PC-9 (cell line): ENCODE results near the gene TMC2. TPM values are rescaled to one million over a fixed set of nuclear protein-coding genes. Genes with fewer than 3 reads are reported as not detected.
"Not testable (repeated sequence)": the region's sequence is repeated elsewhere in the genome, so short reads cannot be mapped to it uniquely, and the experiment has no call there.

ENCODE experiments used
- BruUV-seq: library from RNA; stranded (reverse); fragments of 400-500 nt; replicated peaks from 2 replicates; lab custom pipeline; 2021; lab: Mats Ljungman, UMichigan
- CTCF ChIA-PET: fragments of 300-600 bp; sonication (Branson Sonifier 250); formaldehyde crosslinking; loops from one replicate; lab custom pipeline; 2022; ENCODE audit warnings: antibody characterized with exemption; lab: Charles Lee
- POLR2A ChIA-PET: fragments of 300-600 bp; sonication (Branson Sonifier 250); formaldehyde crosslinking; loops from one replicate; lab custom pipeline; 2022; ENCODE audit warnings: antibody characterized with exemption; ENCODE audit not compliant: unreplicated experiment; lab: Charles Lee
- DNase-seq, 2 experiments: peaks; one replicate each; pipeline versions ENCODE4 v3.0.0 to v3.0.0-alpha.2; 2015 to 2022; ENCODE audit warnings: mixed read lengths in 1 of 2
- H2AFZ ChIP-seq: fragments of 200-600 bp; sonication (generic); 2 replicates; pipeline ENCODE4 v1.8.1; 2017; ENCODE audit warnings: antibody characterized with exemption
- H3F3A ChIP-seq: fragments of 200-600 bp; sonication (generic); 2 replicates; pipeline ENCODE4 v1.8.1; 2017; ENCODE audit warnings: antibody characterized with exemption, mild to moderate bottlenecking, low read depth; ENCODE audit not compliant: insufficient read depth
- H3K27ac ChIP-seq: fragments of 200-600 bp; sonication (generic); 2 replicates; pipeline ENCODE4 v1.6.1; 2016; ENCODE audit warnings: mixed run types
- H3K27me3 ChIP-seq: fragments of 200-600 bp; sonication (generic); 2 replicates; pipeline ENCODE4 v1.6.1; 2016; ENCODE audit warnings: low read depth, mixed run types; ENCODE audit not compliant: insufficient read depth
- H3K36me3 ChIP-seq: fragments of 200-600 bp; sonication (generic); 2 replicates; pipeline ENCODE4 v1.6.1; 2016; ENCODE audit warnings: low read depth, mixed run types
- H3K4me1 ChIP-seq: fragments of 200-600 bp; sonication (generic); replicated peaks from 2 replicates; pipeline ENCODE4 v1.6.1; 2016; ENCODE audit warnings: mixed run types; ENCODE audit not compliant: insufficient read depth
- H3K4me2 ChIP-seq: fragments of 200-600 bp; sonication (generic); 2 replicates; pipeline ENCODE4 v1.6.1; 2017; ENCODE audit warnings: mixed run types
- H3K4me3 ChIP-seq: fragments of 200-600 bp; sonication (generic); 2 replicates; pipeline ENCODE4 v1.6.1; 2016; ENCODE audit warnings: mixed run types
- H3K79me2 ChIP-seq: fragments of 200-600 bp; sonication (generic); 2 replicates; pipeline ENCODE4 v1.6.1; 2017; ENCODE audit warnings: low read depth, mixed run types
- H3K9me2 ChIP-seq: fragments of 200-600 bp; sonication (generic); 2 replicates; pipeline ENCODE4 v1.8.1; 2017; ENCODE audit warnings: mild to moderate bottlenecking; ENCODE audit not compliant: insufficient read depth
- H3K9me3 ChIP-seq: fragments of 200-600 bp; sonication (generic); 2 replicates; pipeline ENCODE4 v1.8.1; 2016; ENCODE audit warnings: low read depth; ENCODE audit not compliant: insufficient read depth
- H4K20me1 ChIP-seq: fragments of 200-600 bp; sonication (generic); 2 replicates; pipeline ENCODE4 v1.8.1; 2017; ENCODE audit not compliant: insufficient read depth
- EZH2 ChIP-seq: fragments of 200-600 bp; sonication (generic); IDR thresholded peaks from 2 replicates; pipeline ENCODE4 v1.8.0; 2017; ENCODE audit warnings: antibody characterized with exemption, low read depth
- intact Hi-C: fragments of 100-400 bp; cut with micrococcal nuclease; formaldehyde crosslinking; loops from one replicate; pipeline ENCODE4 v1.10.0; 2022; ENCODE audit not compliant: unreplicated experiment
- total RNA-seq: library from RNA; stranded (reverse); gene quantifications from 2 replicates; pipeline ENCODE4 v1.2.3, GENCODE V29; 2021
- TF ChIP-seq, protein P1 (sequence below): fragments of 200-600 bp; sonication (generic); conservative IDR thresholded peaks from 2 replicates; pipeline ENCODE4 v1.6.1; 2017; ENCODE audit warnings: mixed run types, antibody characterized with exemption, mild to moderate bottlenecking, moderate library complexity

Gene TMC2
- total RNA-seq, 1 experiment from 2014 or later = not detected

DNA sequence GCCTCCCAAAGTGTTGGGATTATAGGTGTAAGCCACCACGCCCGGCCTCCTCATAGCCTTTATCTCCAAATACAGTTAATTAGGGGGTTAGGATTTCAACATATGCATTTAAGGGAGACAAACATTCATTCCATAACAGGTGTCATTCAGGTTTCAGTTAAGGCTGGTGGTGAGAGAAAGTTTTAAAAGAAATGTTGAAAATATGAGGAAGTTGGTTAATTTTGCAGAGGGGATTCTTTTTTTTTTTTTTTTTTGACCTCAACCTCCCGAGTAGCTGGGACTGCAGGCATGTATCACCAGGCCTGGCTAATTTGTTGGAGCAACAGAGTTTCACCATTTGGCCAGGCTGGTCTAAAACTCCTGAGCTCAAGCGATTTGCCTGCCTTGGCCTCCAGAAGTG, 143.7 kb downstream of the TMC2 start:
- ChIA-PET CTCF (no interaction called here), POLR2A (interaction anchor here (0.7 kb wide), 1 partner anchor 53 kb away, joined by 15 read pairs; no protein-coding TSS in a partner anchor)
- H3K4me3 ChIP-seq = no peak overlapping the region
- no peaks in the 10 kb centered on the region for H3K79me2 ChIP-seq
- no peak for DNase-seq
- H3K27me3 ChIP-seq = peaks cover 21% of the 10 kb centered on the region
- no peaks in the 10 kb centered on the region for H3K9me3 ChIP-seq
- no peak overlapping the region for H3K27ac ChIP-seq
- H3F3A ChIP-seq = no peaks in the 10 kb centered on the region
- no peak overlapping the region for H3K4me2 ChIP-seq
- no peaks in the 10 kb centered on the region for H3K9me2 ChIP-seq
- no peak overlapping the region for H2AFZ ChIP-seq
- H3K36me3 ChIP-seq = no peaks in the 10 kb centered on the region
- H4K20me1 ChIP-seq = no peaks in the 10 kb centered on the region
- intact Hi-C loops = no loop called here
- no TSS peak for BruUV-seq
- H3K4me1 ChIP-seq = no peaks in the 10 kb centered on the region
- no peak for TF ChIP-seq EZH2
- TF ChIP-seq, protein P1, sequence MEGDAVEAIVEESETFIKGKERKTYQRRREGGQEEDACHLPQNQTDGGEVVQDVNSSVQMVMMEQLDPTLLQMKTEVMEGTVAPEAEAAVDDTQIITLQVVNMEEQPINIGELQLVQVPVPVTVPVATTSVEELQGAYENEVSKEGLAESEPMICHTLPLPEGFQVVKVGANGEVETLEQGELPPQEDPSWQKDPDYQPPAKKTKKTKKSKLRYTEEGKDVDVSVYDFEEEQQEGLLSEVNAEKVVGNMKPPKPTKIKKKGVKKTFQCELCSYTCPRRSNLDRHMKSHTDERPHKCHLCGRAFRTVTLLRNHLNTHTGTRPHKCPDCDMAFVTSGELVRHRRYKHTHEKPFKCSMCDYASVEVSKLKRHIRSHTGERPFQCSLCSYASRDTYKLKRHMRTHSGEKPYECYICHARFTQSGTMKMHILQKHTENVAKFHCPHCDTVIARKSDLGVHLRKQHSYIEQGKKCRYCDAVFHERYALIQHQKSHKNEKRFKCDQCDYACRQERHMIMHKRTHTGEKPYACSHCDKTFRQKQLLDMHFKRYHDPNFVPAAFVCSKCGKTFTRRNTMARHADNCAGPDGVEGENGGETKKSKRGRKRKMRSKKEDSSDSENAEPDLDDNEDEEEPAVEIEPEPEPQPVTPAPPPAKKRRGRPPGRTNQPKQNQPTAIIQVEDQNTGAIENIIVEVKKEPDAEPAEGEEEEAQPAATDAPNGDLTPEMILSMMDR = no peak

DNA sequence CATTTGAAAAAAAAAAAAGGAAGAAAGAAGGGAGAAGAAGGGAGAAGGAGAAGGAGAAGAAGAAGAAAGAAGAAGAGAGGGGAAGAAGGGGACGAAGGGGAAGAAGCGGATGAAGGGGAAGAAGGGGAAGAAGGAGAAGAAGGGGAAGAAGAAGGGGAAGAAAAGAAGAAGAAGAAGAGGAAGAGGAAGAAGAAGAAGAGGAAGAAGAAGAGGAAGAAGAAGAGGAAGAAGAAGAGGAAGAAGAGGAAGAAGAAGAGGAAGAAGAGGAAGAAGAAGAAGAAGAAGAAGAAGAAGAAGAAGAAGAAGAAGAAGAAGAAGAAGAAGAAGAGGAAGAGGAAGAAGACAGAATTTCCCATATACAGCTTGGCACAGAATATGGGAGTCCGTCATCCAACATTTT, 145.7 kb downstream of the TMC2 start:
- H3K79me2 ChIP-seq, H3K36me3 ChIP-seq, H3K9me2 ChIP-seq, H2AFZ ChIP-seq, H3K9me3 ChIP-seq, H4K20me1 ChIP-seq, H3K4me1 ChIP-seq, DNase-seq, H3K4me3 ChIP-seq, H3K27ac ChIP-seq, CTCF ChIA-PET, POLR2A ChIA-PET, H3K4me2 ChIP-seq, intact Hi-C loops, H3F3A ChIP-seq, BruUV-seq: not testable (repeated sequence)
- H3K27me3 ChIP-seq = peaks cover 36% of the 10 kb centered on the region

DNA sequence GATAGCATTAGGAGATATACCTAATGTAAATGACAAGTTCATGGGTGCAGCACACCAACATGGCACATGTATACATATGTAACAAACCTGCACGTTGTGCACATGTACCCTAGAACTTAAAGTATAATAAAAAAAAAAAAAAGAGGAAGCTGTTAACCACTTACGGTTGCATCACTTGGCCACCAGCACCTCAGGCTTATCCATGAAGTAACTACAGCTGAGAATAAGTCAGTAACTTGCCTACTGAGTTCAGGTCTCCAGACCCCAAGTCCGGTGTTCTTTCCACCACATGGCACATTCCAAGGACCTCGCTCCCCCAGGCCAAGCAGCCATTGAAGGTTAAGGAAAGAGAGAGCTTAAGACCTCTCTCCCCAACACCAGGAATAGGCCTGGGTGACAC, 148.4 kb downstream of the TMC2 start:
- DNase-seq, H4K20me1 ChIP-seq, H3K4me3 ChIP-seq, H3K36me3 ChIP-seq, POLR2A ChIA-PET, H3K4me2 ChIP-seq, H3K79me2 ChIP-seq, intact Hi-C loops, H2AFZ ChIP-seq, H3K4me1 ChIP-seq, H3K9me2 ChIP-seq, BruUV-seq, H3F3A ChIP-seq, CTCF ChIA-PET, H3K27ac ChIP-seq, H3K9me3 ChIP-seq: not testable (repeated sequence)
- H3K27me3 ChIP-seq = peaks cover 51% of the 10 kb centered on the region

DNA sequence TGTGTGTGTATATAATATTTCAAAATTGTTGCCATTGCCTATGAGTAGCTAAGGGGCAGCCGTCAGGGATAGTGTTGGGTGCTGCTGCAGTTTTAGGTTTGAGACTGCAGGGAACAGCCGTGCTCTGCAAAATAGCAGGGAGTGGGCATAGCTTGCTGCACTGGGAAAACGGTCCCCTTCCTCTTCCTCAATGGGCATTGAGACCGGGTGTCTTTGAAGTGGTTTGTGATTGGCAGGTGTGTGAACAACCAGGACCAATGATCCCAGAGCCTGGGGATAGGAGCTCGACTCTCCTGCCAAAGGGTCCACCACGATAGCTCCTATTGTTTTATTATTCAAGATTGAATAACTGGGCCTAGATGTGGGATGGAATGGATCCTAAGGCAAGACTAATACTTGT, 151.1 kb downstream of the TMC2 start:
- peak overlapping the region; percentile 5; the same call in 1 of the 2 replicates for H3K4me2 ChIP-seq
- H3K79me2 ChIP-seq = no peaks in the 10 kb centered on the region
- TF ChIP-seq, protein P1 = no peak
- TF ChIP-seq EZH2 = no peak
- H2AFZ ChIP-seq = no peak overlapping the region
- DNase-seq = no peak
- CTCF ChIA-PET = no interaction called here
- H3K27me3 ChIP-seq = peaks cover 57% of the 10 kb centered on the region
- no peaks in the 10 kb centered on the region for H4K20me1 ChIP-seq
- no peaks in the 10 kb centered on the region for H3K4me1 ChIP-seq
- H3K9me2 ChIP-seq = no peaks in the 10 kb centered on the region
- no peak overlapping the region for H3K4me3 ChIP-seq
- intact Hi-C loops = no loop called here
- no peaks in the 10 kb centered on the region for H3K9me3 ChIP-seq
- H3K27ac ChIP-seq = no peak overlapping the region
- H3K36me3 ChIP-seq = no peaks in the 10 kb centered on the region
- no TSS peak for BruUV-seq
- no peaks in the 10 kb centered on the region for H3F3A ChIP-seq
- POLR2A ChIA-PET = no interaction called here
